Chondrocyte (in vitro differentiated cells): Measurements from ENCODE around the gene ADARB2. TPM values are rescaled to one million over a fixed set of nuclear protein-coding genes. Genes with fewer than 3 reads are reported as not detected.

Experiments
- DNase-seq: peaks from one replicate; pipeline ENCODE4 v3.0.0; 2021; ENCODE audit warnings: mixed read lengths, low spot score
- H3K27ac Mint-ChIP-seq: one replicate; pipeline ENCODE4 v1.8.0; 2021; ENCODE audit warnings: mild to moderate bottlenecking, moderate library complexity, mixed read lengths; ENCODE audit not compliant: unreplicated experiment
- H3K27me3 Mint-ChIP-seq: 2 replicates; pipeline ENCODE4 v1.8.0; 2021; ENCODE audit warnings: low read depth, mixed read lengths
- H3K36me3 Mint-ChIP-seq: 2 replicates; pipeline ENCODE4 v1.8.0; 2021; ENCODE audit warnings: low read depth, mixed read lengths
- H3K4me1 Mint-ChIP-seq: 2 replicates; pipeline ENCODE4 v1.8.0; 2021; ENCODE audit warnings: low read depth, mild to moderate bottlenecking, mixed read lengths
- H3K4me3 Mint-ChIP-seq: one replicate; pipeline ENCODE4 v1.8.0; 2021; ENCODE audit warnings: mild to moderate bottlenecking, moderate library complexity, mixed read lengths; ENCODE audit not compliant: unreplicated experiment
- H3K9me3 Mint-ChIP-seq: 2 replicates; pipeline ENCODE4 v1.8.0; 2021; ENCODE audit warnings: low read depth, mixed read lengths
- CTCF ChIP-seq: fragments of 200-600 bp; sonication (generic); IDR thresholded peaks from 2 replicates; pipeline ENCODE4 v1.5.0; 2021; ENCODE audit warnings: antibody characterized with exemption, mild to moderate bottlenecking, moderate library complexity
- total RNA-seq: library from RNA; stranded (reverse); gene quantifications from 3 replicates; pipeline ENCODE4 v1.2.1, GENCODE V29; 2021

The ADARB2 gene
- total RNA-seq, 1 donor from 2014 or later = 3.3 TPM

- no peak for TF ChIP-seq CTCF
- H3K4me1 Mint-ChIP-seq = no peaks in the 10 kb centered on the region
- no peak overlapping the region for H3K27ac Mint-ChIP-seq
- DNase-seq = peak; percentile 88
- no peaks in the 10 kb centered on the region for H3K36me3 Mint-ChIP-seq
- peaks cover 3% of the 10 kb centered on the region for H3K27me3 Mint-ChIP-seq
- no peaks in the 10 kb centered on the region for H3K9me3 Mint-ChIP-seq
- H3K4me3 Mint-ChIP-seq = no peak overlapping the region
These were observed 552.5 kb downstream of the ADARB2 start for GRCh38 chr10:1184541-1185430.

- Mint-ChIP-seq H3K9me3 (no peaks in the 10 kb centered on the region), H3K27me3 (peaks cover 3% of the 10 kb centered on the region), H3K27ac (no peak overlapping the region), H3K36me3 (no peaks in the 10 kb centered on the region), H3K4me1 (no peaks in the 10 kb centered on the region), H3K4me3 (no peak overlapping the region)
- TF ChIP-seq CTCF = no peak
- peak; percentile 58 for DNase-seq
These were observed 553.6 kb downstream of the ADARB2 start for GRCh38 chr10:1183701-1184100.

GRCh38 chr10:1183033-1183396 lies 554.3 kb downstream of the ADARB2 start:
- peak; percentile 92 for DNase-seq
- Mint-ChIP-seq H3K27me3 (peaks cover 3% of the 10 kb centered on the region), H3K4me1 (no peaks in the 10 kb centered on the region), H3K9me3 (no peaks in the 10 kb centered on the region), H3K36me3 (no peaks in the 10 kb centered on the region), H3K4me3 (no peak overlapping the region), H3K27ac (no peak overlapping the region)
- TF ChIP-seq CTCF = no peak

- Mint-ChIP-seq H3K27me3 (peaks cover 3% of the 10 kb centered on the region), H3K4me3 (no peak overlapping the region), H3K27ac (no peak overlapping the region), H3K9me3 (no peaks in the 10 kb centered on the region), H3K36me3 (no peaks in the 10 kb centered on the region), H3K4me1 (no peaks in the 10 kb centered on the region)
- TF ChIP-seq CTCF = no peak
- peak; percentile 69 for DNase-seq
These were observed 554.9 kb downstream of the ADARB2 start for GRCh38 chr10:1182280-1183032.

- H3K4me3 Mint-ChIP-seq = no peak overlapping the region
- H3K4me1 Mint-ChIP-seq = no peaks in the 10 kb centered on the region
- H3K9me3 Mint-ChIP-seq = no peaks in the 10 kb centered on the region
- peaks cover 3% of the 10 kb centered on the region for H3K27me3 Mint-ChIP-seq
- peak; percentile 35 for DNase-seq
- H3K27ac Mint-ChIP-seq = no peak overlapping the region
- TF ChIP-seq CTCF = no peak
- H3K36me3 Mint-ChIP-seq = no peaks in the 10 kb centered on the region
These were observed 556.5 kb downstream of the ADARB2 start for GRCh38 chr10:1180836-1181235.
